Neutrophil (primary cell): ENCODE results near the gene GCAT.

Experiments
- H3K27ac ChIP-seq: fragments of 200-600 bp; sonication (generic); 2 replicates; pipeline ENCODE4 v1.5.1; 2016; ENCODE audit warnings: mild to moderate bottlenecking, moderate library complexity
- H3K27me3 ChIP-seq: fragments of 200-600 bp; sonication (generic); 2 replicates; pipeline ENCODE4 v1.6.0; 2016; ENCODE audit warnings: mild to moderate bottlenecking
- H3K36me3 ChIP-seq: fragments of 200-600 bp; sonication (generic); 2 replicates; pipeline ENCODE4 v1.5.1; 2017
- H3K4me1 ChIP-seq, 2 experiments: fragments of 200-600 bp in 1 of 2; sonication (generic) in 1 of 2; 1 replicate in 1 of 2; 2 replicates in 1 of 2; pipeline versions ENCODE4 v1.5.1 to v1.6.1; 2013 to 2016; ENCODE audit warnings: low read depth in 1 of 2, low read length in 1 of 2, mild to moderate bottlenecking in 1 of 2, moderate library complexity in 1 of 2; ENCODE audit not compliant: control insufficient read depth in 1 of 2, insufficient read depth in 1 of 2
- H3K4me3 ChIP-seq, 2 experiments: fragments of 200-600 bp in 1 of 2; sonication (generic) in 1 of 2; 1 replicate in 1 of 2; 2 replicates in 1 of 2; pipeline ENCODE4 v1.5.1; 2013 to 2016; ENCODE audit warnings: low read depth in 1 of 2, low read length in 1 of 2, mild to moderate bottlenecking in 1 of 2, moderate library complexity in 1 of 2
- H3K9me3 ChIP-seq: fragments of 200-600 bp; sonication (generic); 2 replicates; pipeline ENCODE4 v1.5.1; 2016
- CTCF ChIP-seq: fragments of 200-600 bp; sonication (generic); IDR thresholded peaks from 2 replicates; pipeline ENCODE4 v1.5.1; 2016; ENCODE audit warnings: antibody characterized with exemption

GCAT gene

GRCh38 chr22:37830093-37830842, 22.5 kb downstream of the GCAT start:
- Histone ChIP-seq H3K27ac (no peak overlapping the region), H3K4me3 (no peak overlapping the region), H3K9me3 (no peaks in the 10 kb centered on the region), H3K4me1 (peaks cover 0 to 3% of the 10 kb centered on the region in 2 experiments), H3K27me3 (peaks cover 5% of the 10 kb centered on the region), H3K36me3 (peaks cover 53% of the 10 kb centered on the region)
- TF ChIP-seq CTCF: no peak

GRCh38 chr22:37831472-37831871, 23.7 kb downstream of the GCAT start:
- Histone ChIP-seq H3K36me3 (peaks cover 53% of the 10 kb centered on the region), H3K4me3 (no peak overlapping the region)

GRCh38 chr22:37832022-37832857, 24.5 kb downstream of the GCAT start:
- Histone ChIP-seq H3K27ac (no peak overlapping the region), H3K36me3 (peaks cover 53% of the 10 kb centered on the region), H3K27me3 (no peaks in the 10 kb centered on the region), H3K4me3 (no peak overlapping the region), H3K4me1 (no peaks in the 10 kb centered on the region), H3K9me3 (no peaks in the 10 kb centered on the region)
- no peak for TF ChIP-seq CTCF

More at GRCh38 chr22:37831472-37831871, 23.7 kb downstream of the GCAT start:
- no peak for TF ChIP-seq CTCF
- Histone ChIP-seq H3K27ac (no peak overlapping the region), H3K4me1 (no peaks in the 10 kb centered on the region), H3K27me3 (no peaks in the 10 kb centered on the region), H3K9me3 (no peaks in the 10 kb centered on the region)

- TF ChIP-seq CTCF: no peak
- no peak overlapping the region for H3K4me3 ChIP-seq
- no peak overlapping the region for H3K27ac ChIP-seq
- H3K9me3 ChIP-seq: no peaks in the 10 kb centered on the region
- H3K36me3 ChIP-seq: peaks cover 21% of the 10 kb centered on the region
- H3K4me1 ChIP-seq: peaks cover 10 to 14% of the 10 kb centered on the region in 2 experiments
- no peaks in the 10 kb centered on the region for H3K27me3 ChIP-seq
These were observed 34.5 kb downstream of the GCAT start for GRCh38 chr22:37842015-37842793.

- no peak for TF ChIP-seq CTCF
These were observed 36.0 kb downstream of the GCAT start for GRCh38 chr22:37843741-37844089.

More at GRCh38 chr22:37843741-37844089, 36.0 kb downstream of the GCAT start:
- Histone ChIP-seq H3K36me3 (peaks cover 12% of the 10 kb centered on the region), H3K4me3 (peak overlapping the region; percentile 78 to 80), H3K27ac (peak overlapping the region; percentile 93), H3K9me3 (no peaks in the 10 kb centered on the region), H3K4me1 (peaks cover 15 to 18% of the 10 kb centered on the region in 2 experiments), H3K27me3 (no peaks in the 10 kb centered on the region)
